NCI-H1105 treated with DMSO at 0.1 percent for 48 hours (cell line): ENCODE data around the gene CENPK.
"Not testable (repeated sequence)": the region's sequence is repeated elsewhere in the genome, so short reads cannot be mapped to it uniquely, and the experiment has no call there.

Experiments used
- DNase-seq: peaks from one replicate; lab custom pipeline; 2025; lab: John Stamatoyannopoulos, UW

The CENPK gene, protein sequence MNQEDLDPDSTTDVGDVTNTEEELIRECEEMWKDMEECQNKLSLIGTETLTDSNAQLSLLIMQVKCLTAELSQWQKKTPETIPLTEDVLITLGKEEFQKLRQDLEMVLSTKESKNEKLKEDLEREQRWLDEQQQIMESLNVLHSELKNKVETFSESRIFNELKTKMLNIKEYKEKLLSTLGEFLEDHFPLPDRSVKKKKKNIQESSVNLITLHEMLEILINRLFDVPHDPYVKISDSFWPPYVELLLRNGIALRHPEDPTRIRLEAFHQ

DNA sequence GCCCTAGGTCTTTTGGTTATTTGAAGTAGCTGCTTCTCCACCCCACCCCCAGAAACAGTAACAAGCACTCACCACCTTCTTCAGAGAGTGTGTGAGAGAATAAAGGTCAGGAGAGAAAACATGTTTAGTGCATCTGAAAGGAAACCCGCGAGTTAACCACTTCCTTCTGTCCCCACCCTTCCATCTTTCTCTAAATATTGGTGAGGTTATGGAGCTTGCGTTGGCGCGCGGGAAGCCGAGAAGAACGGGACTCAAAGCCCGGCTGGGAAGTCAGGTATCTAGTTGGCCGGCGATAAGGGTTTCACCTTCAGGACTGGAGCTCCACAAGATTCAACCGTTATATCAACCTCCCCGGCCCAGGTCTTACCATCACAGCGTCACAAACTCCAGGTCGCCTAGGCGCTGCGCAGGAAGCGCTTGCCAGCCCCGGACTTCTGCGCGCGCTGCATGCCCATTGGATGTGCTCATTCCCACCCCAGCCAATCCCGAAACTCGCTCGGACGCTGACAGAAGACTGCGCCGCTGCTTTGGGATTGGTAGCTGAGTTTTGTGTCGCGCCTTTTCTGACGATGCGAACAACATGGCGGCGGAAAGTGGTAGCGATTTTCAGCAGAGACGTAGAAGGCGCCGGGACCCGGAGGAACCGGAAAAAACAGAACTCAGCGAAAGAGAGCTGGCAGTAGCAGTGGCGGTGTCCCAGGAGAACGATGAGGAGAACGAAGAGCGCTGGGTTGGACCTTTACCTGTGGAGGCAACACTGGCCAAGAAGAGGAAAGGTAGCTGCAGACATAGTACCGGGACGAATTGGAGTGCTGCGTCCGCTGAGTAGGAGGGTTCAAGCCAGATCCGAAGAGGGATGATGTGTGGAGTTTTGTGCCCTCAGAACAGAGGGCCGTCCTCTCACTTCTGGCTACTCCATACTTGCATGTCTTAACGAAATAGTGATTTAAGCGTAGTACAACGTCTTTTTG is at the start of gene CENPK, which contains the start of gene PPWD1:
TSS of gene CENPK (minus strand) at position 438 of the 971 bp plus-strand sequence. CDS start 8,261 bp downstream, outside the sequence.
TSS of gene PPWD1 (plus strand) at position 566 of the 971 bp plus-strand sequence. CDS start at position 581, 15 bp downstream.
- DNase-seq = peak; percentile 88

DNA sequence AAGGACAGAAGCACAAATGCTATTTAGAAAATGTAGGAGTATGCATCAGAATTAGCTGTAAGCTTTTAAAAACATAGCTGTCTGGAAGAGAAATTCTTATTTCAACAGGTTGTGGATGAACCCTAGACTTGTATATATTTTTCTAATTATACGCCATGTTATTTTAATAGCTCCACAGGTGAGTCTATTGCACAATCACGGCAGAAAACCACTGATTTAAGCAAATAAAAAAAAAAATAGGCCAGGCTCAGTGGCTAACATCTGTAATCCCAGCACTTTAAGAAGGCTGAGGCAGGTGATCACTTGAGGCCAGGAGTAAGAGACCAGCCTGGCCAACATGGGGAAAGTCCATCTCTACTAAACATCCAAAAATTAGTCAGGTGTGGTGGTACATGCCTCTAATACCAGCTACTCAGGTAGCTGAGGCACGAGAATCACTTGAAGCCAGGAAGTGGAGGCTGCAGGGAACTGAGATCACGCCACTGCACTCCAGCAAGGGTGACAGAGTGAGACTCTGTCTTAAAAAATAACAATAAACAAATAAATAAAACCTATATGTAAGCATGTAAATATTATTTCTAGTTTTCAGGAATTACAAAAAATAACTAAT is 49.4 kb upstream of the CENPK start:
- no peak for DNase-seq

DNA sequence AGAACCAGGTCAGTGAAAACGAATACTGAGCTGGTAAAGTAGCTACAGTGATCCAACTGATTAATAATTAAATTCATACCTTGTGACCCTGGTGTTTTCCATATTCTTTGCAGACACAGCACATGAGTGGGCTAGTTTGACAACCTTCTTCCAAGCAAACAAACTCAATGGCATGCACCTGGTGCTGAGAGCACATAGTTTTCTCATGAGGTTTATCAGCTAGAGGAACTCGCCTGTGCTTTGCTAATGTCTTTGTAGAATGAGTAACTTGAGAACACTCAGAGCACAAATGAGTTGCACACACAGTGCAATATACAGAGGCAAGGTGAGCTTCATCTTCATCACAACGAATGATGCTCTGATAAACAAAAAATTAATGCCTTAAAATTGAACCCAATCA is 48.6 kb upstream of the CENPK start:
- peak; percentile 2 for DNase-seq

DNA sequence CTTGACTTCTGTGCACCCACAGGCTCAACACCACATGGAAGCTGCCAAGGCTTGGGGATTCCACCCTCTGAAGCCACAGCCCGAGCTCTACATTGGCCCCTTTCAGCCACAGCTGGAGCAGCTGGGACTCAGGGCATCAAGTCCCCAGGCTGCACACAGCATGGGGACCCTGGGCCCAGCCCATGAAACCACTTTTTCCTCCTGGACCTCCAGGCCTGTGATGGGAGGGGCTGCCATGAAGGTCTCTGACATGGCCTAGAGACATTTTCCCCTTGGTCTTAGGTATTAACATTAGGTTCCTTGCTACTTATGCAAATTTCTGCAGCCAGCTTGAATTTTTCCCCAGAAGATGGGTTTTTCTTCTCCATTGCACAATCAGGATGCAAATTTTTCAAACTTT is 38.8 kb upstream of the CENPK start:
- DNase-seq = not testable (repeated sequence)

DNA sequence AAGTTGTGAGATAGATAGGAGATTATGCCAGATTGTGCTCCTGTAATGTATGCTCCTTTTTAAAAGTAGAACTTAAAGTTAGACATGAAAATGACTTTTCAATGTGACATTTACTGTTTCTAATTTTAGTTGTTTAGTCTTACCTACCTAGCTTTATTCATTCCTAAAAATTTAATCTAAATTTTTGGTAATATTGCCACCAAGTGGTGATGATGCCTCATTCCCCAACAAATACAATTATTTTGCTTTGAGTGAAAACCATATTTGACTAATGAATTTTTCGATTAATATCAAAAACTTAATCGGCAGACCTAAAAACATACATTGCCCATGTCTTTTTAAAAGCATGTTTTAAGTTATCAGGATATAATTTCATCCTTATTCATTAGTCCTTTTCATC is 25.7 kb upstream of the CENPK start:
- no peak for DNase-seq

DNA sequence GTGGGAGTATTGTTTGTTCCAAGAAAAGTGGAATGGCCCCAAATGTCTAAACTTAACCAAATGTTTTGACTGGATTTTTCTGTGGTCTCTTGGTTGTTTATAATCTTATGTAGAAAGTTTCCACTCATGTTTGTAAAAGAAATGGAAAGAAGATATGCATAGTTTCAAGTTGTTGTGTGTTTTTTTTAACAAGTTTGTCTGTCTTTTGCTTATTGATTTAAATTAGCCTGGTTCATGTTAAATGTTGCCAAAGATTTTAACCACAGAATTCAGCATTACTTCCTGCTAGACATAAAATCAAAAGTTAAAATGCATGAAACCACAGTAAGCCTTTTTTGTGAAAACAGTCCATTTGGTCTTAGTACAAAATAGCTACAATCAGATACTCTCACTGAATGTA is 14.2 kb upstream of the CENPK start:
- DNase-seq = no peak

DNA sequence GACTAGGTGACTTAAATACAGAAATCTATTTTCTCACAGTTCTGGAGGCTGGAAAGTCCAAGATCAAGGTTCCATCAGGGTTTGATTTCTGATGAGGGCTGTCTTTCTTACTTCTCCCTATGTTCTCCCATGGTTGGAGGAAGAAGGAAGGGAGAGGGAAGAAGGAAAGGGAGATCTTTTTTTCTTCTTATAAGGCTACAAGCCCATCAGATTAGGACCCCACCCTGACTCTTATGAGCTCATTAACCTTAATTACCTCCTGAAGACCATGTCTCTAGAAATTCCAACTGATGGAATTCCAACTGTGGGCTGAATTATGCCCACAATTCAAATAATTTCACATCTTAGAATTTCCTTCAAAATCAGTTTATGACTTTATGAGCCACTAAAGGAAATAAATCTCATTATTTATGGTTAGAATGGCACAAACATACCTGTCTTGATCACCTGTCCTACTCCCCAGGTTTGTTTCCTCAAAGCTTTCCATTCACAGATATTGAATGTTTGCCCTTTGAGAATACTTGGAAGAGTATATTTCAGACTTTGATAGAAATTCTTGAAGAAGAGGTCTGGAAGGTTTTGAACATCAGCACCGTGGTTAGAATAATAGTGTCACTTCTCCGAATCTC is 7.7 kb upstream of the CENPK start:
- DNase-seq = no peak

DNA sequence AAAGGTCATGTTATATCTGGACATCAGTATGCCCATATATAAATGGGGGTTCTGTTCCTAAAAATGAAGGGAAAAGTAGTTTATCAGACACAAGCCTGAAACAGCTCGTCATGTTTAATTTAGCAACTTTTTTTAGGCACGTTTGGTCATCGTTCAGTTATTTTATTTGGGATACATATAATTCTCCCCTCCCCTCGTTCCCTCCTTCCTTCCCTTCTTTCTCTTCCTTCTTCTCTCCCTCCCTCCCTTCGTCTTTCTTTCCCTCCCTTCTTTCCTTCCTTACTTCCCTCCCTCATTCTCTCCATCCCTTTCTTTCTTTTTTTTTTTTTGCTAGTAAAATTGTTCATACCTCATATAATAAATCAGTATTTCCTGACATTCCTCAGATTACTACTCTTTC is 3.5 kb upstream of the CENPK start:
- no peak for DNase-seq

DNA sequence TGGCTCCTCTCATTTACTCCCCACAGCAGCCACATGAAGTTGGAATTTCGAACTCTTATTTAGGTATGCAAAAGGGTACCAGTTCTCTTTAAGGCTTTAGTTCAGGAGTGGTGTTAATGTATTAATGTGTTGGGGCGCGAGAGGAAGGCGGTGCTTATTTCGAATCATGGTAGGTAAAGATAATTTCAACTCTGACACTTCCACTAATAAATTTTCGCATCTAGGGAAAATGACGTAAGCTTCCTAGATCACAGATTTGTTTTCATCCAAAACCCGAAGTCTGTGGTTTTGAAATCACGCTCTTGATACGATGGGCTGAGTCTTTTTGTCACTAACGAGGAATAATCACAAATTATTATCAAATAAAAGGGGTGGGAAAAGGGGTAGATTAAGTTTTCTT is 809 bp upstream of the CENPK start:
- no peak for DNase-seq

DNA sequence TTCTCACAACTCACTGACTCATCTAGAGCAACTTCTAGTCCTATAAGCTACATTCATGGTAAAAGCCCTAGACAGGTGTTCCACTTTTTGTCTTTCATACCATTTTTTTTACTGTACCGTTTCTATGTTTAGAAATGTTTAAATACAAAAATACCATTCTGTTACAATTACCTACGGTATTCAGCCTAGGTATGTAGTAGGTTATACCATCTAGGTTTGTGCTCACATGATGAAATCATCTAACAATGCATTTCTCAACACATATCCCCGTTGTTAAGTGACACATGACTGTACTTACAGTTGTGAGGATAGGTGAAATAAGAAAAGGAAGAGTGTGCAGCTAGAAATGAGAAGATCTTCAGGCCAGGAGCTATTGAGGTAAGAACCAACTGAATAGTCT is 6.2 kb downstream of the CENPK start:
- DNase-seq = no peak

DNA sequence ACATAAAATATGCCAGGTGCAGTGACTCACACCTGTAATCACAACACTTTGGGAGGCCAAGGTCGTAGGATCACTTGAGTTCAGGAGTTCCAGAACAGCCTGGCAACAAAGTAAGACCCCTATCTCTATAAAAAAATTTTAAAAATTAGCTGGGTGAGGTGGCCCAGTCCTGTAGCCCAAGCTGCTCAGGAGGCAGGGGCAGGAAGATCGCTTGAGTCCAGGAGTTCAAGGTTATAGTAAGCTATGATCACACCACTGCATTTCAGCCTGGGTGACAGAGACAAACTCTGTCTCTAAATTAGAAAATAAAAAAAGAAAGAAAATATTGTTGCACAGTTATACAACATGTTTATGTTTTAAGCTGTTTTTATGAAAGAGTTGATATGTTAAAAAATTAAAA is 6.8 kb downstream of the CENPK start:
- DNase-seq = no peak

DNA sequence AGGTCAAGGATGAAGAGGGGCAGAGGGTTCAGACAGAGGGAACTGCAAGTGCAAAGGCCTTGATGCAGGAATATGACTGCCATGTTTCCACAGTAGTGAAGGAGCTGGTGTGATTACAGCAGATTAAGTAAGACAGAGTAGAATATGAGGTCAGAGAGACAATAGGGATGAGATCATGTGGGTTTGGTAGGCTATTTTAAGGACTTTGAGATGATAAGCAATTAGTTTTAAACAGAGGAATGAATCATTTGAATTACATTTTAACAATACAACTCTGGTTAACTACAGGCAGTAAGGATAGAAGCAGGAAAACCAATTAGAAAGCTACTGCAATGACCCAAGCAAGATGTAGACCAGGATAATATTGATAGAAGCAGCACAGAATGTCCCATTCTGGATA is 7.7 kb downstream of the CENPK start:
- DNase-seq = no peak

DNA sequence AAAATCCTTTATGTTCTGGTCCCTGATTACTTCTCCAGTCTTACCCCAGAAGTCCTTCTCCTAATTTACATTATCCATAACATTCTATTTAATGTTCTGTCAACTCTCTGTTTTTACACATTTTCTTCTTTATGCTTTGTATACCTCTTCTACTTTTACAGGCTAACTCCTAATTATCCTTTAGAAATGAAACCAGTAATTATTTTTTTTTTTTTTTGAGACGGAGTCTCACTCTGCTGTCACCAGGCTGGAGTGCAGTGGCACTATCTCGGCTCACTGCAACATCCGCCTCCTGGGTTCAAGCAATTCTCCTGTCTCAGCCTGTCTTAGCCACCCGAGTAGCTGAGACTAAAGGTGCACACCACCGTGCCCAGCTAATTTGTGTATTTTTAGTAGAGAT is 9.0 kb downstream of the CENPK start:
- no peak for DNase-seq

DNA sequence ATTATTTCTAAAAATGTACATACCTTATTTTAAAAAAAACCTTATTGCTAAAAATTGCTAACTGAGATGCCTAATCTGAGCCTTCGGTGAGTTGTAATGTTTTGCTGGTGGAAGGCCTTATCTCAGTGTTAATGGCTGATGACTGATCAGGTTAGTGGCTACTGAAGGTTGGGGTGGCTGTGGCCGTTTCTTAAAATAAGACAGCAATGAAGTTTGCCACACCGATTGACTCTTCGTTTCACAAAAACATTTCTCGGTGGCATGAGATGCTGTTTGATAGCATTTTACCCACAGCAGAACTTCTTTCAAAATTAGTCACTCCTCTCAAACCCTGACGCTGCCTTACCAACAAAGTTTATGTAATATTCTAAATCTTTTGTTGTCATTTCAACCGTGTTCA is 14.7 kb downstream of the CENPK start:
- DNase-seq = no peak

DNA sequence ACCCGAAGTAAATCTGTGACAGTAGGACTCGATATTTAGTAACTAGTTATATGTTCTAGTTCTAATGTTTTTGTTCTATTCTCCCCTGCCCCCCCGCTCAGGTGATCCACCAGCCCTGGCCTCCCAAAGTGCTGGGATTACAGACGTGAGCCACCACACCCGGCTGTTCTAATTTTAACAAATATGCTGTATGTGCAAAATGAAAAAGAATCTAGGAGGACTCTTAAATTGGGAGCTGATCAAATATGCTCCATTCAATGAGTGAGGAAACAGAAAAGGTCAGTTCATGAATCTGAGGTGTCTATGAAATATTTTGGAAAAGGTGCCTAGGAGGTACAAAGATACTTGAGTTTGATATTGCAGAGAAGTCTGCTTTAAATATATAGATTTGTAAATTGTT is 16.8 kb downstream of the CENPK start:
- DNase-seq = no peak

DNA sequence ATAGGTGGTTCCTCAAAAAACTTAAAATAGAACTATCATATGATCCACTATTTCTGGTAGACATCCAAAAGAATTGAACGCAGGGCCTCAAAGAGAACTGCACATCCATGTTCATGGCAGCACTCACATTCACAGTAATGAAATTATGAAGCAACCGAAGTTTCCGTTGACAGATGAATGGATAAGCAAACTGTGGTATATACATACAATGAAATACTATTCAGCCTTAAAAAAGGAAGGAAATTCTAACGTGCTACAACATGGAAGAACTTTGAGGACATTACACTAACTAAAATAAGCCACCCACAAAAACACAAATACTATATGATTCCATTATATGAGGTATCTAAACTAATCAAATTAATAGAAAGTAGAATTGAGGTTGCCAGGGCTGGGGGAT is 18.5 kb downstream of the CENPK start:
- no peak for DNase-seq

DNA sequence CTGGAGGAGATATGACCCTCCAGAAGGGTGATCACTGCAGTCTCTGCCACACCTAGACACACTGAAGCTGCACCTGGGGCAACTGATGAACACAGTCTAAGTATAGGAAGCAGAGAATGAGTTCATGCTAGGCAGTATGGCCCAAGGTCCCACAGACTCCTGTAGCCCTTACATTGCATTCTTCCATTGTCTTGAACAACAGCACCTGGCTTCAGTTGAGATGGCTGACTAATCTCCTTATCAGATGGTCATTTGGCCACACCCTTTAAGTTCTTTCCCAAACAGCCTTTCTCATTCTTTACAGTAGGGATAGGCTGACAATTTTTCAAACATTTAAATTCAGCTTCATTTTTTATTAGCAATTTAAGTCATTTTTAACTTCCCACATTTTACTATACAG is 23.1 kb downstream of the CENPK start:
- DNase-seq = no peak

DNA sequence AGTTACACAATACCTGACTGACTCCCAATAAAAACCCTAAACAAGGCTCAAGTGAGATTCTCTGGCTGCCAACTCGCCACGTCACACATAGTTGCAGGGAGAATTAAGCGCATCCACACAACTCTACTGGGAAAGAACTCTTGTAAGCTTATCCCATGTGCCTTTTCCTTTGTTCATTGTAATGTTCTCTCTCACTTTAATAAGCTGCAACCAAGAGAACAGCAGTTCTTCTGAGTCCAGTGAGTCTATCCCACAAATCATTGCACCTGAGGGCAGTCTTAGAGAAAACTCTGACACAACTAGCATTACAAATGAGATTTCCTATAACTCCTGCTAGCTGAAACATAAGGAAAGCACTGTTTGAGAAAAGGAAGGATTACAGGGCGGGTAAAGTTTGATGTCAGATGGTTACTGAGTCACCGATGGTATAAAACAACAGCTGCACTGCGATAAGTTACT is 27.4 kb downstream of the CENPK start:
- DNase-seq = no peak

DNA sequence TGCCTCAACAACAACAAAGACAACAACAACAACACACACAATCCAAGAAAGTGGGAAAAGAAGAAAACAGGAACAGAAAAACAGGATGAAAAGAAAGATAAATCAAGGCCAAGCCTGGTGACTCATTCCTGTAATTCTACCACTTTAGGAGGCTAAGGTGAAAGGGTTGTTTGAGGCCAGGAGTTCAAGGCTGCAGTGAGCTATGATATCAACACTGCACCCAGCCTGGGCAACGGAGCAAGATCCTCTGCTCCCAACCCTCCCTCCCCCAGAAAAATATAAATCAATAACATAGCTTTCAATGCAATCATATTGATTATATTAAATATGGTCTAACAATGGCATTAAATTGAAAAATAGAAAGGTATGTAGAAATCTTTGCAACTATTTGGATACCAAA is 32.1 kb downstream of the CENPK start:
- no peak for DNase-seq

DNA sequence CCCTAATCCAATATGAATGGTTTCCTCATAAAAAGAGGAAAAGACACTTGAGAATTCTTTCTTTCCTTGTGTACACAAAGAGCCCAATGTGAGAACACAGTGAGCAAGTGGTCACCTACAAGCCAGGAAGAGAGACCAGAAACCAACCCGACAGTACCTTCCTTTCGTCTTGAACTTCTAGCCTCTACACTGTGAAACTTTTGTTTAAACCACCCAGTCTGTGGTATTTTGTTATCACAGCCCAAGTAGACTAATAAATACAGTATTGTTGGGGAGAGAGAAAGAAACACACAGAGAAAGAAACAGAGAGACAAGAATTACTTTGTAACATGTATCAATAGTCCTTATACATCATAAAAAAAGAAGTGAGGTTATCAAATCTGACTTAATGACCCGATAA is 37.2 kb downstream of the CENPK start:
- DNase-seq = no peak

DNA sequence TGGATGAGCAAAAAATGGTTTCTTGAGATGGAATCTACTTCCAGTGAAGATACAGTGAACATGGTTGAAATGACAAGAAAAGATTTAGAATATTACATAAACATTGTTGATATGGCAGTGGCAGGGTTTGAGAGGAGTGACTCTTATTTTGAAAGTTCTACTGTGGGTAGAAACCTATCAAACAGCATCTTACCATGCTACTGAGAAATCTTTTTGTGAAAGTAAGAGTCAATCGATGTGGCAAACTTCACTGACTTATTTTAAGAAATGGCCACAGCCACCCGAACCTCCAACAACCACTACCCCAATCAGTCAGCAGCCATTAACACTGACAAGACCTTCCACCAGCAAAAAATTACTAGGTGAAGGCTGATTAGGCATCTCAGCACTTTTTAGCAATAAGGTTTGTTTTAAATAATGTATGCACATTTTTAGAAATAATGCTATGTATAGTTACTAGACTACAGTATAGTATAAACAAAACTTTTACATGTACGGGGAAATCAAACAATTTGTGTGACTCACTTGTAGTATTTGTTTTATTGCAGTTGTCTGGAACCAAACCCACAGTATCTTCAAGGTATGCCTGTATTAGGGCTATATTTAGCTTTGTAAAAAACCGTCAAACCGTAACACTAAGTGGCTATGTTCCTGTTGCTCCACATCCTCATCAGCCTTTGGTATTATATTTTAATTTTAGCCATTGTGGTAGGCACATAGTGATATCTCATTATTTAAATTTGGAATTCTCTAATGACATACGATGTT is 50.6 kb downstream of the CENPK start:
- no peak for DNase-seq
